Tibial artery (tissue), 4 donors: ENCODE results near the gene TATDN2.

ENCODE experiments used
- DNase-seq, 2 donors: peaks; one replicate each; pipeline ENCODE4 v3.0.0-alpha.2; 2019
- H3K27ac ChIP-seq, 2 donors: fragments of 200-600 bp; sonication (generic) in 1 of 2; 1 replicate in 1 of 2; 2 replicates in 1 of 2; pipeline ENCODE4 v1.5.1; 2018 to 2019; ENCODE audit warnings: mild to moderate bottlenecking in 1 of 2
- H3K27me3 ChIP-seq, 2 donors: fragments of 200-600 bp; sonication (generic) in 1 of 2; one replicate each; pipeline versions ENCODE4 v1.5.1 to v1.6.0; 2016 to 2019
- H3K36me3 ChIP-seq, 3 donors: fragments of 200-600 bp; sonication (generic) in 2 of 3; one replicate each; pipeline ENCODE4 v1.5.1; 2016 to 2019; ENCODE audit warnings: mild to moderate bottlenecking in 2 of 3
- H3K4me1 ChIP-seq, 4 donors: fragments of 200-600 bp; sonication (generic) in 2 of 4; 1 replicate in 3 of 4; 2 replicates in 1 of 4; pipeline ENCODE4 v1.5.1; 2016 to 2019
- H3K4me3 ChIP-seq, 2 donors: fragments of 200-600 bp; sonication (generic) in 1 of 2; 1 replicate in 1 of 2; 2 replicates in 1 of 2; pipeline ENCODE4 v1.5.1; 2018 to 2019; ENCODE audit warnings: mild to moderate bottlenecking in 2 of 2
- H3K9me3 ChIP-seq, 3 donors: fragments of 200-600 bp; sonication (generic) in 1 of 3; one replicate each; pipeline ENCODE4 v1.5.1; 2016 to 2019
- intact Hi-C: fragments of 100-400 bp; cut with DNase I; formaldehyde crosslinking; loops from one replicate; pipeline ENCODE4 v1.15.0; 2023; ENCODE audit warnings: low total_unique reads
- TF ChIP-seq, protein P1 (sequence below), 2 experiments: fragments of 200-600 bp in 1 of 2; fragments of 450-650 bp in 1 of 2; IDR thresholded peaks; one replicate each; pipeline ENCODE4 v1.5.1; 2017 to 2019; ENCODE audit warnings: antibody characterized with exemption in 2 of 2, mild to moderate bottlenecking in 1 of 2, moderate library complexity in 1 of 2

The TATDN2 gene

GRCh38 chr3:10272977-10273376, 24.7 kb downstream of the TATDN2 start:
- intact Hi-C loops = no loop called here
- Histone ChIP-seq H3K9me3 (no peaks in the 10 kb centered on the region), H3K27ac (no peak overlapping the region), H3K36me3 (peaks cover 41 to 63% (median 46%) of the 10 kb centered on the region in 3 donors), H3K4me3 (no peak overlapping the region), H3K27me3 (no peaks in the 10 kb centered on the region), H3K4me1 (peaks cover 0 to 28% (median 17%) of the 10 kb centered on the region in 4 donors)
- no peak for DNase-seq
- TF ChIP-seq, protein P1, sequence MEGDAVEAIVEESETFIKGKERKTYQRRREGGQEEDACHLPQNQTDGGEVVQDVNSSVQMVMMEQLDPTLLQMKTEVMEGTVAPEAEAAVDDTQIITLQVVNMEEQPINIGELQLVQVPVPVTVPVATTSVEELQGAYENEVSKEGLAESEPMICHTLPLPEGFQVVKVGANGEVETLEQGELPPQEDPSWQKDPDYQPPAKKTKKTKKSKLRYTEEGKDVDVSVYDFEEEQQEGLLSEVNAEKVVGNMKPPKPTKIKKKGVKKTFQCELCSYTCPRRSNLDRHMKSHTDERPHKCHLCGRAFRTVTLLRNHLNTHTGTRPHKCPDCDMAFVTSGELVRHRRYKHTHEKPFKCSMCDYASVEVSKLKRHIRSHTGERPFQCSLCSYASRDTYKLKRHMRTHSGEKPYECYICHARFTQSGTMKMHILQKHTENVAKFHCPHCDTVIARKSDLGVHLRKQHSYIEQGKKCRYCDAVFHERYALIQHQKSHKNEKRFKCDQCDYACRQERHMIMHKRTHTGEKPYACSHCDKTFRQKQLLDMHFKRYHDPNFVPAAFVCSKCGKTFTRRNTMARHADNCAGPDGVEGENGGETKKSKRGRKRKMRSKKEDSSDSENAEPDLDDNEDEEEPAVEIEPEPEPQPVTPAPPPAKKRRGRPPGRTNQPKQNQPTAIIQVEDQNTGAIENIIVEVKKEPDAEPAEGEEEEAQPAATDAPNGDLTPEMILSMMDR (IDR thresholded peaks at IDR 0.05) = no peak

- Histone ChIP-seq H3K27me3 (no peaks in the 10 kb centered on the region), H3K4me1 (peaks cover 0 to 22% (median 17%) of the 10 kb centered on the region in 4 donors), H3K9me3 (no peaks in the 10 kb centered on the region), H3K27ac (no peak overlapping the region), H3K4me3 (no peak overlapping the region), H3K36me3 (peaks cover 49 to 69% (median 55%) of the 10 kb centered on the region in 3 donors)
- TF ChIP-seq, protein P1 (IDR thresholded peaks at IDR 0.05) = no peak
- DNase-seq = no peak
- intact Hi-C loops = no loop called here
Observed at GRCh38 chr3:10273702-10274305, 25.5 kb downstream of the TATDN2 start.

DNA sequence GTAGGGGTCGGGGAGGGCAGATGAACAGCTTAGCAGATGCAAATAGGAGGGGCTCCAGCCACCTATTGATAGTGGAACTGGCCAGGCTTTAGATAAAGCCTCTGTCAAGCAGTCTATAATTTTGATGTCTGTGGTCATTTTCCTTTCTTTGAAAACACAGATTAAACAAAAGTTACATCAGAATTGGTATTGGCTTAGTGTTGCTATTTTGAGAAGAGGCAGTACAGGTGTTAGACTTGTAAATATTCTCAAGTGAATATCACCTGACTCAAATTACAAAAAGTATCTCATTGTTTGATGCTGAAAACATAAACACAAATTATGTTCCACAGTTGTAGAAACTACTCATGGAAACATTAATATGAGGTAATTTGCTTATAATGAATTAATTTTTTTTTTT, 26.3 kb downstream of the TATDN2 start:
- H3K36me3 ChIP-seq = peaks cover 57 to 69% (median 62%) of the 10 kb centered on the region in 3 donors
- TF ChIP-seq, protein P1 (IDR thresholded peaks at IDR 0.05) = no peak
- intact Hi-C loops = no loop called here
- no peak overlapping the region for H3K4me3 ChIP-seq
- peaks cover 0 to 22% (median 17%) of the 10 kb centered on the region in 4 donors for H3K4me1 ChIP-seq
- no peak for DNase-seq
- H3K9me3 ChIP-seq = no peaks in the 10 kb centered on the region
- no peak overlapping the region for H3K27ac ChIP-seq
- no peaks in the 10 kb centered on the region for H3K27me3 ChIP-seq

DNA sequence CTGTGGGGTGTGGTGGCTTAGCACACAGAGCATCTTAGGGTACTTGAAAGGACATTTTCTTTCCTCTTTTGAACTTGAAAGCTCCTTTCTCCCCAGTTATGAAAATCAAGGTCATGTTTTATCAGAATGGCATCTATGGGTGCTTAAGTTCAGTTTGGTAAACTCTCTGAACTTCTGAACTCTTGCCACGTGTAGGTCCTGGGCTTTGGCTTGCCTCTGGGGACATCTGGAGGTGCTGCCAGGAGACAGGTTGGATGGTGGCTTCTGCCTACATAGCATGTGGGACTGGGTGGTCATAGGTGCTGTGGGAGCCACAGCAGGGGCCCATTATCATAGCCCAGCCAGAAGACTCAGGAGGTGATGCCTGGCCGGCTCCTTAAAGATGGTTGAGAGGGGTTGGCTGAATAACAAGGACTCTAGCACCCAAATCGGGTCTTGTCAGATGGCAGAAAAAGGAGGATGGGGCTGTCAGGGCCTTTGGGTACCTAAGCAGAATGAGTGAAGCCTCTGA, 28.9 kb downstream of the TATDN2 start:
- Histone ChIP-seq H3K9me3 (no peaks in the 10 kb centered on the region), H3K36me3 (peaks cover 54 to 71% (median 56%) of the 10 kb centered on the region in 3 donors), H3K4me3 (no peak overlapping the region), H3K4me1 (peaks cover 0 to 22% (median 17%) of the 10 kb centered on the region in 4 donors), H3K27ac (no peak overlapping the region), H3K27me3 (no peaks in the 10 kb centered on the region)
- TF ChIP-seq, protein P1 (IDR thresholded peaks at IDR 0.05) = no peak
- intact Hi-C loops = no loop called here
- peak in 1 of 2 donors; percentile 5 for DNase-seq

- H3K27me3 ChIP-seq = no peaks in the 10 kb centered on the region
- intact Hi-C loops = no loop called here
- TF ChIP-seq, protein P1 (IDR thresholded peaks at IDR 0.05) = no peak
- H3K9me3 ChIP-seq = no peaks in the 10 kb centered on the region
- peaks cover 51 to 71% (median 54%) of the 10 kb centered on the region in 3 donors for H3K36me3 ChIP-seq
- DNase-seq = peak in 1 of 2 donors; percentile 37
- H3K27ac ChIP-seq = no peak overlapping the region
- no peak overlapping the region for H3K4me3 ChIP-seq
- H3K4me1 ChIP-seq = peaks cover 0 to 13% (median 9%) of the 10 kb centered on the region in 4 donors
Observed at GRCh38 chr3:10278501-10278900, 30.2 kb downstream of the TATDN2 start.
